Measurements from ENCODE around the gene SLC25A25.
A peak's percentile ranks its signal among the peaks of the same experiment; 100 is the strongest.

The SLC25A25 gene

GRCh38 chr9:128092199-128092977, 24.4 kb downstream of the SLC25A25 start:
- Histone ChIP-seq H3K4me3 (no peak overlapping the region), H3K27ac (peak overlapping the region in 13 of 21 experiments; percentile 21 to 92 (median 89))

GRCh38 chr9:128093011-128093410, 25.0 kb downstream of the SLC25A25 start:
- Histone ChIP-seq H3K27ac (peak overlapping the region in 19 of 21 experiments; percentile 47 to 92 (median 86)), H3K4me3 (no peak overlapping the region)

- H3K4me3 ChIP-seq: no peak overlapping the region
Measured at GRCh38 chr9:128094166-128094949, 26.3 kb downstream of the SLC25A25 start.

GRCh38 chr9:128094950-128095544, 27.0 kb downstream of the SLC25A25 start:
- Histone ChIP-seq H3K4me3 (no peak overlapping the region), H3K27ac (peak overlapping the region in 20 of 21 experiments; percentile 3 to 92 (median 83))

More at GRCh38 chr9:128094166-128094949, 26.3 kb downstream of the SLC25A25 start:
- peak overlapping the region; percentile 47 to 92 (median 85) for H3K27ac ChIP-seq

- no peak overlapping the region for H3K4me3 ChIP-seq
- H3K27ac ChIP-seq: peak overlapping the region in 17 of 21 experiments; percentile 2 to 98 (median 87)
Measured at GRCh38 chr9:128096616-128097536, 28.8 kb downstream of the SLC25A25 start.

- Histone ChIP-seq H3K4me3 (peak overlapping the region in 2 of 7 experiments; percentile 30 to 42), H3K27ac (peak overlapping the region in 20 of 21 experiments; percentile 2 to 98 (median 86))
Measured at GRCh38 chr9:128097543-128098296, 29.7 kb downstream of the SLC25A25 start.

GRCh38 chr9:128098297-128099230, 30.5 kb downstream of the SLC25A25 start:
- Histone ChIP-seq H3K4me3 (peak overlapping the region; percentile 26 to 44 (median 36)), H3K27ac (peak overlapping the region; percentile 57 to 98 (median 86))

- Histone ChIP-seq H3K4me3 (peak overlapping the region; percentile 26 to 44 (median 36)), H3K27ac (peak overlapping the region; percentile 57 to 98 (median 86))
Measured at GRCh38 chr9:128099231-128099931, 31.3 kb downstream of the SLC25A25 start.

- peak overlapping the region in 18 of 21 experiments; percentile 14 to 98 (median 87) for H3K27ac ChIP-seq
- H3K4me3 ChIP-seq: peak overlapping the region in 4 of 7 experiments; percentile 35 to 44 (median 43)
Measured at GRCh38 chr9:128099932-128100491, 32.0 kb downstream of the SLC25A25 start.

- peak overlapping the region in 16 of 21 experiments; percentile 0 to 98 (median 88) for H3K27ac ChIP-seq
- peak overlapping the region in 2 of 7 experiments; percentile 42 to 44 for H3K4me3 ChIP-seq
Measured at GRCh38 chr9:128100581-128100980, 32.5 kb downstream of the SLC25A25 start.

- Histone ChIP-seq H3K27ac (peak overlapping the region in 6 of 21 experiments; percentile 16 to 94 (median 64)), H3K4me3 (no peak overlapping the region)
Measured at GRCh38 chr9:128101231-128101661, 33.2 kb downstream of the SLC25A25 start.

- Histone ChIP-seq H3K27ac (peak overlapping the region in 6 of 21 experiments; percentile 14 to 94 (median 28)), H3K4me3 (no peak overlapping the region)
Measured at GRCh38 chr9:128101690-128102089, 33.7 kb downstream of the SLC25A25 start.

- no peak overlapping the region for H3K4me3 ChIP-seq
- H3K27ac ChIP-seq: peak overlapping the region in 3 of 21 experiments; percentile 25 to 94 (median 35)
Measured at GRCh38 chr9:128102196-128102595, 34.2 kb downstream of the SLC25A25 start.

- Histone ChIP-seq H3K27ac (peak overlapping the region in 3 of 21 experiments; percentile 1 to 25 (median 3)), H3K4me3 (no peak overlapping the region)
Measured at GRCh38 chr9:128102861-128103588, 35.0 kb downstream of the SLC25A25 start.

- H3K27ac ChIP-seq: peak overlapping the region in 2 of 21 experiments; percentile 1 to 22
Measured at GRCh38 chr9:128103589-128103962, 35.5 kb downstream of the SLC25A25 start.

More at GRCh38 chr9:128103589-128103962, 35.5 kb downstream of the SLC25A25 start:
- no peak overlapping the region for H3K4me3 ChIP-seq
